ENCODE results near the gene AFF3. TPM values are rescaled to one million over a fixed set of nuclear protein-coding genes. Genes with fewer than 3 reads are reported as not detected.

Gene AFF3
- total RNA-seq, 1 experiment from 2014 or later, result 0.22 TPM

- WGBS (ENCODE audit: extremely low coverage, insufficient read length, low lambda C conversion rate), result no CpG with 5 or more reads among the region's 7 CpGs
- no peak overlapping the region for H4K8ac ChIP-seq (replicated peaks; ENCODE audit: insufficient read length, low read depth, low read length)
- H3K4me1 ChIP-seq (ENCODE audit: insufficient read depth, low read length), result no peaks in the 10 kb centered on the region
- Mint-ChIP-seq H3K36me3 (ENCODE audit: insufficient read depth in 1 of 3, low read depth in 3 of 3) (no peaks in the 10 kb centered on the region), H3K4me1 (no peaks in the 10 kb centered on the region), H3K27ac (0 out of 7 replicates have a peak overlapping the region, but pooled peaks of 1 of the 3 experiments have one; percentile 64), H3K4me3 (no peak overlapping the region), H3K27me3 (ENCODE audit: low read depth) (peaks cover 2% of the 10 kb centered on the region), H3K9me3 (no peaks in the 10 kb centered on the region)
- H4K5ac ChIP-seq (ENCODE audit: insufficient read length, low read depth, low read length), result no peak overlapping the region
- H3T11ph ChIP-seq (ENCODE audit: low read length), result no peak overlapping the region
- H2BK20ac ChIP-seq (ENCODE audit: low read depth, low read length, poor library complexity, severe bottlenecking), result no peak overlapping the region
- no peak overlapping the region for H3K4me2 ChIP-seq (ENCODE audit: insufficient read depth, insufficient read length, low read length)
- H4K91ac ChIP-seq (ENCODE audit: insufficient read length, low read depth, low read length), result no peak overlapping the region
- no peaks in the 10 kb centered on the region for H3K79me2 ChIP-seq (ENCODE audit: insufficient read depth, low read length)
- H2AK5ac ChIP-seq (ENCODE audit: insufficient read length, low read length), result no peak overlapping the region
- DNase-seq, result no peak
- H3K27me3 ChIP-seq (ENCODE audit: insufficient read depth, low read length), result no peaks in the 10 kb centered on the region
- no peaks in the 10 kb centered on the region for H3K23me2 ChIP-seq (ENCODE audit: insufficient read length, low read depth, low read length, poor library complexity, severe bottlenecking)
- H3K27ac ChIP-seq (ENCODE audit: insufficient read length, low read depth, low read length), result no peak overlapping the region
- H2AFZ ChIP-seq (ENCODE audit: low read length), result no peak overlapping the region
- no peak overlapping the region for H3K18ac ChIP-seq (ENCODE audit: insufficient read length, low read depth, low read length)
- no peak overlapping the region for H2BK12ac ChIP-seq (ENCODE audit: insufficient read length, low read depth, low read length)
- no peak overlapping the region for H3K23ac ChIP-seq (ENCODE audit: insufficient read length, low read depth, low read length)
- no peak overlapping the region for H2BK120ac ChIP-seq (ENCODE audit: low read depth, low read length, poor library complexity, severe bottlenecking)
- H3K79me1 ChIP-seq (ENCODE audit: insufficient read depth, low read depth, low read length, poor library complexity, severe bottlenecking), result no peaks in the 10 kb centered on the region
- H3K9ac ChIP-seq (ENCODE audit: extremely low read depth, insufficient read length, low read length), result no peak overlapping the region
- H2BK15ac ChIP-seq (ENCODE audit: low read depth, low read length), result no peak overlapping the region
- H2BK5ac ChIP-seq (ENCODE audit: insufficient read length, low read length), result no peak overlapping the region
- H4K20me1 ChIP-seq (ENCODE audit: control insufficient read depth, insufficient read depth, insufficient read length), result peaks cover 2% of the 10 kb centered on the region
- no peaks in the 10 kb centered on the region for H3K9me3 ChIP-seq (ENCODE audit: control insufficient read depth, low read depth, low read length)
- no peak overlapping the region for H3K56ac ChIP-seq (ENCODE audit: insufficient read length, low read depth, low read length)
- no peak overlapping the region for H3K4ac ChIP-seq (ENCODE audit: low read depth, low read length)
- no peak for TF ChIP-seq CTCF (conservative IDR thresholded peaks at IDR 0.05)
- no peak overlapping the region for H3K14ac ChIP-seq (ENCODE audit: insufficient read depth, low read length)
These were observed 448.1 kb downstream of the AFF3 start for GRCh38 chr2:99694331-99694730.
